K562 (cell line): Measurements from ENCODE around the gene B3GAT1. TPM values are rescaled to one million over a fixed set of nuclear protein-coding genes. Genes with fewer than 3 reads are reported as not detected.

Experiments
- ATAC-seq: fragments of 200-7000 bp; cut with Tn5 transposase; 3 replicates; pipeline ENCODE4 v1.9.1; 2020; ENCODE audit warnings: moderate library complexity
- BruUV-seq: library from RNA; stranded (reverse); fragments of 400-500 nt; replicated peaks from 2 replicates; lab custom pipeline; 2021; lab: Mats Ljungman, UMichigan
- CTCF ChIA-PET: fragments of 300-600 bp; formaldehyde crosslinking; extraction: SDS; loops from one replicate; lab custom pipeline; 2021; ENCODE audit warnings: low intra/inter-chr PET ratio; lab: Yijun Ruan, JAX
- POLR2A ChIA-PET: fragments of 300-600, 350-650 bp; sonication (Branson Sonifier 250); formaldehyde crosslinking; extraction: SDS; loops from one replicate; lab custom pipeline; 2021; ENCODE audit warnings: antibody characterized with exemption, inconsistent platforms; lab: Yijun Ruan, JAX
- DNase-seq, 4 experiments: peaks; one replicate each; pipeline versions ENCODE4 v3.0.0 to v3.0.0-alpha.2; 2011 to 2018; ENCODE audit warnings: low spot score in 3 of 4, mixed read lengths in 3 of 4; ENCODE audit errors: extremely low read depth in 1 of 4
- FAIRE-seq: peaks from 2 replicates; lab custom pipeline; 2011; peaks lifted over from hg19 to GRCh38; lab: Jason Lieb, UNC
- H2AFZ ChIP-seq: 2 replicates; pipeline ENCODE4 v1.6.0; 2011; ENCODE audit warnings: low read depth, low read length, control low read depth, inconsistent platforms
- H3K27ac ChIP-seq: fragments of 200-600 bp; 3 replicates; pipeline ENCODE4 v1.8.0; 2011; ENCODE audit warnings: low read depth, mild to moderate bottlenecking, control low read depth, inconsistent platforms, low read length, moderate library complexity, mixed read lengths; ENCODE audit errors: extremely low read depth
- H3K27me3 ChIP-seq, 2 experiments: fragments of 300-600 bp in 1 of 2; 2 replicates in 1 of 2; 3 replicates in 1 of 2; pipeline versions ENCODE4 v1.6.0 to v1.8.0; 2011; ENCODE audit warnings: inconsistent platforms in 2 of 2, low read length in 2 of 2, mild to moderate bottlenecking in 1 of 2, mixed read lengths in 1 of 2, moderate library complexity in 1 of 2; ENCODE audit not compliant: control insufficient read depth in 2 of 2, insufficient read depth in 2 of 2
- H3K36me3 ChIP-seq: fragments of 300-600 bp; 3 replicates; pipeline ENCODE4 v1.8.0; 2011; ENCODE audit warnings: mild to moderate bottlenecking, low read length, inconsistent platforms; ENCODE audit not compliant: control insufficient read depth, insufficient read depth
- H3K4me1 ChIP-seq, 2 experiments: fragments of 200-600 bp in 1 of 2; replicated peaks in 1 of 2; 2 replicates in 1 of 2; 3 replicates in 1 of 2; pipeline versions ENCODE4 v1.5.1 to v1.8.0; 2011; ENCODE audit warnings: inconsistent platforms in 2 of 2, low read length in 2 of 2, mild to moderate bottlenecking in 1 of 2, mixed read lengths in 1 of 2, moderate library complexity in 1 of 2; ENCODE audit not compliant: control insufficient read depth in 2 of 2, insufficient read depth in 2 of 2
- H3K4me2 ChIP-seq: 2 replicates; pipeline ENCODE4 v1.6.1; 2011; ENCODE audit warnings: low read length, control low read depth, inconsistent platforms, mixed read lengths; ENCODE audit not compliant: insufficient read depth
- H3K4me3 ChIP-seq: fragments of 200-600 bp; sonication (generic), shearing (Covaris generic); 2 replicates; pipeline ENCODE4 v1.5.1; 2016; ENCODE audit warnings: control low read depth, inconsistent platforms
- H3K79me2 ChIP-seq: fragments of 200-600 bp; 3 replicates; pipeline ENCODE4 v1.8.0; 2011; ENCODE audit warnings: low read length, inconsistent platforms; ENCODE audit not compliant: control insufficient read depth, insufficient read depth
- H3K9ac ChIP-seq, 2 experiments: 2 replicates each; pipeline versions ENCODE4 v1.6.0 to v1.6.1; 2011; ENCODE audit warnings: low read depth in 2 of 2, low read length in 2 of 2, control low read depth in 1 of 2, inconsistent platforms in 1 of 2, mild to moderate bottlenecking in 1 of 2, mixed read lengths in 1 of 2; ENCODE audit not compliant: insufficient read depth in 1 of 2
- H3K9me1 ChIP-seq: one replicate; pipeline ENCODE4 v1.6.0; 2011; ENCODE audit warnings: inconsistent platforms, mild to moderate bottlenecking, low read length, moderate library complexity; ENCODE audit not compliant: control insufficient read depth, insufficient read depth
- H3K9me3 ChIP-seq: replicated peaks from 2 replicates; pipeline ENCODE4 v1.5.1; 2011; ENCODE audit warnings: low read depth, low read length, inconsistent platforms; ENCODE audit not compliant: control insufficient read depth, insufficient read depth
- H4K20me1 ChIP-seq: replicated peaks from 2 replicates; pipeline ENCODE4 v1.6.1; 2011; ENCODE audit warnings: low read length, inconsistent platforms, mixed read lengths; ENCODE audit not compliant: control insufficient read depth, insufficient read depth
- ASH1L ChIP-seq: fragments of 450-650 bp; IDR thresholded peaks from 2 replicates; pipeline ENCODE4 v1.6.1; 2018; ENCODE audit warnings: borderline replicate concordance, mild to moderate bottlenecking, low read depth; ENCODE audit not compliant: partially characterized antibody
- PCBP2 ChIP-seq: fragments of 200-400 bp; formaldehyde crosslinking; IDR thresholded peaks from 2 replicates; pipeline ENCODE4 v1.6.1; 2018; ENCODE audit warnings: low read length, low read depth, mild to moderate bottlenecking, moderate library complexity; ENCODE audit not compliant: poor library complexity, severe bottlenecking
- WGBS: fragments of 100-300 bp; shearing (Covaris generic); methylation state at CpG from one replicate; pipeline ENCODE4 v1.1.6; 2016; ENCODE audit warnings: low coverage, mixed read lengths; ENCODE audit not compliant: insufficient coverage; ENCODE audit errors: missing lambda C conversion rate; 5-methylcytosine and 5-hydroxymethylcytosine counted together
- in situ Hi-C: fragments of 300-500 bp; cut with MboI; formaldehyde crosslinking; loops from 4 replicates; pipeline ENCODE4 v1.15.0; 2018; ENCODE audit warnings: inconsistent platforms, mixed read lengths
- intact Hi-C: fragments of 100-400 bp; cut with micrococcal nuclease; formaldehyde crosslinking; loops from 2 replicates; pipeline ENCODE4 v1.14.2; 2022
- polyA plus RNA-seq, 8 experiments: library from polyadenylated mRNA; depleted of rRNA in 4 of 8; stranded (reverse) in 5 of 8; unstranded in 3 of 8; fragments of >200 nt; fragmentation: Nextera tagmentation in 2 of 8; fragmentation: Illumina TruSeq in 1 of 8; extraction: Ambion mirVana in 2 of 8; extraction: Trizol in 1 of 8; gene quantifications; 2 replicates each; pipeline versions ENCODE4 v1.2.1 to v1.2.3, GENCODE V29; 2011 to 2014; ENCODE audit warnings: inconsistent platforms in 1 of 8, missing spikeins in 1 of 8
- total RNA-seq, 7 experiments: library from RNA; depleted of rRNA in 6 of 7; stranded (reverse); fragments of >200 nt in 6 of 7; fragmentation: Illumina TruSeq in 2 of 7; extraction: Trizol in 2 of 7; gene quantifications; 2 replicates each; pipeline versions ENCODE4 v1.2.1 to v1.2.3, GENCODE V29; 2011 to 2021; ENCODE audit warnings: low replicate concordance in 1 of 7

Gene B3GAT1
- total and polyA plus RNA-seq, 9 of the 15 experiments (the other 6 are each of a cell fraction or from before 2014, with no cell fraction given), result 0.01 to 0.53 (median 0.14) TPM; not detected in 1

- TF ChIP-seq ASH1L, result no peak
Measured at GRCh38 chr11:134441281-134441680, 29.2 kb upstream of the B3GAT1 start (continued).

GRCh38 chr11:134440851-134441250 lies 28.8 kb upstream of the B3GAT1 start:
- Histone ChIP-seq H4K20me1 (no peaks in the 10 kb centered on the region), H3K4me1 (no peaks in the 10 kb centered on the region), H3K9me1 (no peaks in the 10 kb centered on the region), H3K79me2 (no peaks in the 10 kb centered on the region; the same call in 2 of the 3 replicates), H3K9me3 (no peaks in the 10 kb centered on the region), H3K27ac (no peak overlapping the region), H2AFZ (no peak overlapping the region), H3K4me2 (no peak overlapping the region), H3K36me3 (no peaks in the 10 kb centered on the region), H3K9ac (no peak overlapping the region), H3K27me3 (peaks cover 0 to 56% of the 10 kb centered on the region in 2 experiments; a peak in 3 of 5 replicates), H3K4me3 (no peak overlapping the region)
- DNase-seq, result no peak
- ATAC-seq, result no peak
- TF ChIP-seq PCBP2, result no peak
- intact Hi-C loops, result no loop called here
- FAIRE-seq, result no peak
- ChIA-PET POLR2A (no interaction called here), CTCF (no interaction called here)
- no TSS peak for BruUV-seq
- in situ Hi-C loops, result no loop called here
- 3% methylated on average over 4 of the region's 4 CpGs for WGBS
